Endodermal cell (in vitro differentiated cells): ENCODE measurements around the gene TSC22D4. TPM values are rescaled to one million over a fixed set of nuclear protein-coding genes. Genes with fewer than 3 reads are reported as not detected.

ENCODE experiments used
- DNase-seq: peaks from one replicate; pipeline ENCODE4 v3.0.0-alpha.2; 2017
- H3K27ac ChIP-seq: 2 replicates; pipeline ENCODE4 v1.5.1; 2013; ENCODE audit warnings: mild to moderate bottlenecking, low read depth, low read length, moderate library complexity
- H3K27me3 ChIP-seq: 2 replicates; pipeline ENCODE4 v1.6.1; 2013; ENCODE audit warnings: mild to moderate bottlenecking, low read length, moderate library complexity; ENCODE audit not compliant: insufficient read depth, control insufficient read depth, poor library complexity, severe bottlenecking
- H3K36me3 ChIP-seq: 2 replicates; pipeline ENCODE4 v1.7.0; 2013; ENCODE audit warnings: mild to moderate bottlenecking, low read length, moderate library complexity; ENCODE audit not compliant: control insufficient read depth, insufficient read depth
- H3K4me1 ChIP-seq: one replicate; pipeline ENCODE4 v1.7.0; 2013; ENCODE audit warnings: low read length; ENCODE audit not compliant: control insufficient read depth, insufficient read depth
- H3K4me3 ChIP-seq: 2 replicates; pipeline ENCODE4 v1.5.1; 2013; ENCODE audit warnings: mild to moderate bottlenecking, low read length, moderate library complexity
- H3K9ac ChIP-seq: 2 replicates; pipeline ENCODE4 v1.6.1; 2013; ENCODE audit warnings: mild to moderate bottlenecking, low read length, moderate library complexity; ENCODE audit not compliant: poor library complexity, severe bottlenecking; ENCODE audit errors: extremely low read depth
- H3K9me3 ChIP-seq: 2 replicates; pipeline ENCODE4 v1.6.1; 2013; ENCODE audit warnings: mild to moderate bottlenecking, low read length, moderate library complexity; ENCODE audit not compliant: control insufficient read depth
- H3K27ac Mint-ChIP-seq: 2 replicates; pipeline ENCODE4 v1.8.0; 2020; ENCODE audit warnings: mixed read lengths
- H3K27me3 Mint-ChIP-seq: 2 replicates; pipeline ENCODE4 v1.8.0; 2021; ENCODE audit warnings: mild to moderate bottlenecking, mixed read lengths; ENCODE audit not compliant: insufficient read depth
- H3K36me3 Mint-ChIP-seq: 2 replicates; pipeline ENCODE4 v1.8.0; 2020; ENCODE audit warnings: low read depth, mixed read lengths
- H3K4me1 Mint-ChIP-seq: 2 replicates; pipeline ENCODE4 v1.8.0; 2020; ENCODE audit warnings: mixed read lengths
- H3K4me3 Mint-ChIP-seq: 2 replicates; pipeline ENCODE4 v1.8.0; 2020; ENCODE audit warnings: mild to moderate bottlenecking, moderate library complexity, mixed read lengths
- H3K9me3 Mint-ChIP-seq: 2 replicates; pipeline ENCODE4 v1.8.0; 2020; ENCODE audit warnings: mild to moderate bottlenecking, mixed read lengths
- WGBS, 2 experiments: methylation state at CpG; one replicate each; pipeline versions ENCODE4 v1.1.5 to v1.1.7; 2013; ENCODE audit warnings: missing lambda C conversion rate in 2 of 2, mixed read lengths in 1 of 2; ENCODE audit not compliant: insufficient coverage in 1 of 2, insufficient read length in 1 of 2; 5-methylcytosine and 5-hydroxymethylcytosine counted together
- total RNA-seq, 2 donors: library from RNA; stranded (reverse); fragmentation: NEBNext Ultra II Directional in 1 of 2; extraction: Animal tissue kit (Norgen Biotek cat#: 25700) in 1 of 2; gene quantifications; 2 replicates in 1 of 2; 3 replicates in 1 of 2; pipeline ENCODE4 v1.2.1, GENCODE V29; 2021
- TF ChIP-seq, protein P1 (sequence below): fragments of 200-600 bp; sonication (generic); conservative IDR thresholded peaks from 2 replicates; pipeline ENCODE4 v1.5.0; 2021; ENCODE audit warnings: antibody characterized with exemption, mild to moderate bottlenecking

TSC22D4 gene
- total RNA-seq, 2 donors from 2014 or later, result 30.9 to 35.2 TPM

- TF ChIP-seq, protein P1, sequence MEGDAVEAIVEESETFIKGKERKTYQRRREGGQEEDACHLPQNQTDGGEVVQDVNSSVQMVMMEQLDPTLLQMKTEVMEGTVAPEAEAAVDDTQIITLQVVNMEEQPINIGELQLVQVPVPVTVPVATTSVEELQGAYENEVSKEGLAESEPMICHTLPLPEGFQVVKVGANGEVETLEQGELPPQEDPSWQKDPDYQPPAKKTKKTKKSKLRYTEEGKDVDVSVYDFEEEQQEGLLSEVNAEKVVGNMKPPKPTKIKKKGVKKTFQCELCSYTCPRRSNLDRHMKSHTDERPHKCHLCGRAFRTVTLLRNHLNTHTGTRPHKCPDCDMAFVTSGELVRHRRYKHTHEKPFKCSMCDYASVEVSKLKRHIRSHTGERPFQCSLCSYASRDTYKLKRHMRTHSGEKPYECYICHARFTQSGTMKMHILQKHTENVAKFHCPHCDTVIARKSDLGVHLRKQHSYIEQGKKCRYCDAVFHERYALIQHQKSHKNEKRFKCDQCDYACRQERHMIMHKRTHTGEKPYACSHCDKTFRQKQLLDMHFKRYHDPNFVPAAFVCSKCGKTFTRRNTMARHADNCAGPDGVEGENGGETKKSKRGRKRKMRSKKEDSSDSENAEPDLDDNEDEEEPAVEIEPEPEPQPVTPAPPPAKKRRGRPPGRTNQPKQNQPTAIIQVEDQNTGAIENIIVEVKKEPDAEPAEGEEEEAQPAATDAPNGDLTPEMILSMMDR, result no peak
- Mint-ChIP-seq H3K4me3 (no peak overlapping the region), H3K9me3 (no peaks in the 10 kb centered on the region), H3K4me1 (peaks cover 14% of the 10 kb centered on the region), H3K36me3 (peaks cover 11% of the 10 kb centered on the region), H3K27ac (peak overlapping the region; percentile 30), H3K27me3 (no peaks in the 10 kb centered on the region)
- no peak for DNase-seq
- Histone ChIP-seq H3K27me3 (no peaks in the 10 kb centered on the region), H3K4me1 (peaks cover 4% of the 10 kb centered on the region), H3K27ac (no peak overlapping the region), H3K36me3 (no peaks in the 10 kb centered on the region), H3K9ac (no peak overlapping the region), H3K9me3 (no peaks in the 10 kb centered on the region), H3K4me3 (no peak overlapping the region)
- 80 to 91% methylated on average over 1 to 4 of the region's 5 CpGs for WGBS, 2 experiments
Observed at GRCh38 chr7:100486111-100486636, 7.2 kb upstream of the TSC22D4 start.

GRCh38 chr7:100485471-100485876 is 6.5 kb upstream of the TSC22D4 start:
- Mint-ChIP-seq H3K4me3 (peak overlapping the region; percentile 23), H3K36me3 (peaks cover 9% of the 10 kb centered on the region), H3K27ac (peak overlapping the region; percentile 30), H3K9me3 (no peaks in the 10 kb centered on the region), H3K4me1 (peaks cover 14% of the 10 kb centered on the region), H3K27me3 (no peaks in the 10 kb centered on the region)
- Histone ChIP-seq H3K4me1 (peaks cover 4% of the 10 kb centered on the region), H3K27ac (no peak overlapping the region), H3K27me3 (no peaks in the 10 kb centered on the region), H3K36me3 (no peaks in the 10 kb centered on the region), H3K9me3 (no peaks in the 10 kb centered on the region), H3K4me3 (peak overlapping the region; percentile 29), H3K9ac (no peak overlapping the region)
- DNase-seq, result no peak
- TF ChIP-seq, protein P1, result no peak
- 63 to 83% methylated on average over 3 to 4 of the region's 4 CpGs for WGBS, 2 experiments

- H3K27me3 ChIP-seq, result no peaks in the 10 kb centered on the region
- peak overlapping the region; percentile 85 for H3K4me3 ChIP-seq
- DNase-seq, result no peak
- Mint-ChIP-seq H3K36me3 (peaks cover 9% of the 10 kb centered on the region), H3K27ac (no peak overlapping the region), H3K9me3 (no peaks in the 10 kb centered on the region), H3K4me3 (peak overlapping the region; percentile 64), H3K27me3 (no peaks in the 10 kb centered on the region), H3K4me1 (peaks cover 14% of the 10 kb centered on the region)
- H3K36me3 ChIP-seq, result no peaks in the 10 kb centered on the region
- H3K27ac ChIP-seq, result no peak overlapping the region
- 94% methylated on average over 6 of the region's 6 CpGs; no CpG with 5 or more reads in 1 of the 2 experiments for WGBS, 2 experiments
- peaks cover 4% of the 10 kb centered on the region for H3K4me1 ChIP-seq
- H3K9me3 ChIP-seq, result no peaks in the 10 kb centered on the region
- no peak overlapping the region for H3K9ac ChIP-seq
- TF ChIP-seq, protein P1, result no peak
Observed at GRCh38 chr7:100484673-100485045, 5.6 kb upstream of the TSC22D4 start.
